HCT116 (cell line): ENCODE measurements around the gene IL1B.

Source experiments
- EZH2 ChIP-seq: fragments of 200-600 bp; sonication (generic); IDR thresholded peaks from 2 replicates; pipeline ENCODE4 v1.6.1; 2017; ENCODE audit warnings: antibody characterized with exemption, mixed run types
- POLR2A ChIP-seq: IDR thresholded peaks from 2 replicates; pipeline ENCODE4 v1.7.0; 2011; ENCODE audit warnings: borderline replicate concordance; ENCODE audit not compliant: insufficient read depth, insufficient read length; ENCODE audit errors: extremely low read depth
- SP1 ChIP-seq: IDR thresholded peaks from 2 replicates; pipeline ENCODE4 v1.6.1; 2012; ENCODE audit warnings: low read depth
- TCF7L2 ChIP-seq: IDR thresholded peaks from 2 replicates; pipeline ENCODE4 v1.7.0; 2011; ENCODE audit warnings: borderline replicate concordance, inconsistent platforms; ENCODE audit not compliant: insufficient read depth, insufficient read length; ENCODE audit errors: extremely low read depth
- TF ChIP-seq, protein P1 (sequence below), 3 experiments: fragments of 200-600 bp in 1 of 3; sonication (generic) in 1 of 3; IDR thresholded peaks in 2 of 3; conservative IDR thresholded peaks in 1 of 3; 2 replicates each; pipeline ENCODE4 v1.5.1; 2012 to 2017; ENCODE audit warnings: low read depth in 2 of 3, low read length in 2 of 3, antibody characterized with exemption in 1 of 3, borderline replicate concordance in 1 of 3, control low read depth in 1 of 3, mild to moderate bottlenecking in 1 of 3, mixed read lengths in 1 of 3, mixed run types in 1 of 3, moderate library complexity in 1 of 3; ENCODE audit not compliant: insufficient read depth in 1 of 3

DNA sequence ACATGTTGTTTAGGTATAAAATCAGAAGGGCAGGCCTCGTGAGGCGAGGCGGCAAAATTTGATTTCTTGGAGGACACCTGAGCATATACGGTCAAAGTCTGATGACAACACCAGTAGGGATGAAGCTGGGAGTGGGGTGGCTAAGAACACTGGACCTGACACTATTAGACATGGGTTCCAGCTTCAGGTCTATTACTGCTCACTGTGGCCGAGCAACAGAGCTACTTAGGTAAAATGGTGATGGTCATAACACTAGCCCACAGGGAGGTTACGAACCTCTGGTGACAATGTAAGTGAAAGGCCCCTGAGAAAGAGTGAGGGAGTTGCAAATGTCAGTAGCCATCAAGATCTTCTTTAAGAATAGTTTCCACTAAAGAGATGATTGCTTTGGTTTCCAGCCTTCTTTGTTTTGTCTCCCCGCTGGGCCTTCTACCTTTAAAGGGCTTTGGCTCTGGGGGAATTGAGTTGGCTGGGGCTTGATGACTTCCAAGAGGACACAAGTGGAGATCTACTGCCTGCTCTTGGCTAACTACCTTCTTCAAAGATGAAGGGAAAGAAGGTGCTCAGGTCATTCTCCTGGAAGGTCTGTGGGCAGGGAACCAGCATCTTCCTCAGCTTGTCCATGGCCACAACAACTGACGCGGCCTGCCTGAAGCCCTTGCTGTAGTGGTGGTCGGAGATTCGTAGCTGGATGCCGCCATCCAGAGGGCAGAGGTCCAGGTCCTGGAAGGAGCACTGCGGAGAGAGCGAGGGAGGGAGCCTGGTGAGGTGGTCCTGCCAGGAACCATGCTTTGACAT is 3.5 kb downstream of the IL1B start:
- TF ChIP-seq EZH2 (no peak), POLR2A (no peak), SP1 (no peak), TCF7L2 (no peak)
- TF ChIP-seq, protein P1, sequence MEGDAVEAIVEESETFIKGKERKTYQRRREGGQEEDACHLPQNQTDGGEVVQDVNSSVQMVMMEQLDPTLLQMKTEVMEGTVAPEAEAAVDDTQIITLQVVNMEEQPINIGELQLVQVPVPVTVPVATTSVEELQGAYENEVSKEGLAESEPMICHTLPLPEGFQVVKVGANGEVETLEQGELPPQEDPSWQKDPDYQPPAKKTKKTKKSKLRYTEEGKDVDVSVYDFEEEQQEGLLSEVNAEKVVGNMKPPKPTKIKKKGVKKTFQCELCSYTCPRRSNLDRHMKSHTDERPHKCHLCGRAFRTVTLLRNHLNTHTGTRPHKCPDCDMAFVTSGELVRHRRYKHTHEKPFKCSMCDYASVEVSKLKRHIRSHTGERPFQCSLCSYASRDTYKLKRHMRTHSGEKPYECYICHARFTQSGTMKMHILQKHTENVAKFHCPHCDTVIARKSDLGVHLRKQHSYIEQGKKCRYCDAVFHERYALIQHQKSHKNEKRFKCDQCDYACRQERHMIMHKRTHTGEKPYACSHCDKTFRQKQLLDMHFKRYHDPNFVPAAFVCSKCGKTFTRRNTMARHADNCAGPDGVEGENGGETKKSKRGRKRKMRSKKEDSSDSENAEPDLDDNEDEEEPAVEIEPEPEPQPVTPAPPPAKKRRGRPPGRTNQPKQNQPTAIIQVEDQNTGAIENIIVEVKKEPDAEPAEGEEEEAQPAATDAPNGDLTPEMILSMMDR (IDR thresholded peaks at IDR 0.05 in 2 of 3, conservative IDR thresholded peaks at IDR 0.05 in 1 of 3; ENCODE audit: borderline replicate concordance in 1 of 3, insufficient read depth in 1 of 3, low read depth in 2 of 3, low read length in 2 of 3), result no peak
